Measurements from ENCODE around the gene CACNA2D3.

DNA sequence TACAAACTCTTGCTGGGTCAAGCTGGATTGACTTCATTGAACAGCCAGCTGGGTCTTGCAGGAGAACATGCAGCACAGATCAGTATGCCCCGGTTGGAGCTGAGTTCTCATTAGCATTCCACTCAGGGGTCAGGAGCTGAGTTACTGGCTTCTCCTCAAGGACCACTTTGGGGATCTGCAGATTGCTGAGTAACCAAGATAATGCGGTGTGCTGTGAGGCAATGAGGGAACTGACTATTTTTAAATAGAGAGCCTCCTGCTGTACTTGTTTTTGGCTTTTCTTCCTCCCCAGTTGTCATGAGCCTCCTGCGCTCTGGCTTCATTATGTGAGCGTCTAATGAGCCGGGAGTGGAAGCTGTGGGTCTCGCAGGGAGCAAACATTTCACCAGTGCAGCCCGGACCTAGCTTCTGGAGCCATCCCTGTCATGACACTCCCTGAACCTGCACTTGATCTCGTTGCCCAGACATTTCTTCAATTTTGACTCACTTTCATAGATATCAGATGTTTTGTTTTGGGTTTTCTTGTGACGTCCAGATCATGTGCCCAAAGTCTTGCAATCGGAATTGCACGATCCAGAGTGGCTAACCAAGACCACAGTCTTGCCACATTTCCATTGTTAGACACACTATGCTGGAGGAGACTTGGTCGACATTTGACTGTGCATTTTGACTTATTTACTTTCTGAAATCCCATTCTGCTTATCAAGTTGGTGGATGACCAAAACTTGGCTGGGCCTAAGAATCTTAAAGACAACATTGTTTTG is 478.3 kb downstream of the CACNA2D3 start:
- TF ChIP-seq, protein P1, sequence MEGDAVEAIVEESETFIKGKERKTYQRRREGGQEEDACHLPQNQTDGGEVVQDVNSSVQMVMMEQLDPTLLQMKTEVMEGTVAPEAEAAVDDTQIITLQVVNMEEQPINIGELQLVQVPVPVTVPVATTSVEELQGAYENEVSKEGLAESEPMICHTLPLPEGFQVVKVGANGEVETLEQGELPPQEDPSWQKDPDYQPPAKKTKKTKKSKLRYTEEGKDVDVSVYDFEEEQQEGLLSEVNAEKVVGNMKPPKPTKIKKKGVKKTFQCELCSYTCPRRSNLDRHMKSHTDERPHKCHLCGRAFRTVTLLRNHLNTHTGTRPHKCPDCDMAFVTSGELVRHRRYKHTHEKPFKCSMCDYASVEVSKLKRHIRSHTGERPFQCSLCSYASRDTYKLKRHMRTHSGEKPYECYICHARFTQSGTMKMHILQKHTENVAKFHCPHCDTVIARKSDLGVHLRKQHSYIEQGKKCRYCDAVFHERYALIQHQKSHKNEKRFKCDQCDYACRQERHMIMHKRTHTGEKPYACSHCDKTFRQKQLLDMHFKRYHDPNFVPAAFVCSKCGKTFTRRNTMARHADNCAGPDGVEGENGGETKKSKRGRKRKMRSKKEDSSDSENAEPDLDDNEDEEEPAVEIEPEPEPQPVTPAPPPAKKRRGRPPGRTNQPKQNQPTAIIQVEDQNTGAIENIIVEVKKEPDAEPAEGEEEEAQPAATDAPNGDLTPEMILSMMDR (IDR thresholded peaks at IDR 0.05): no peak
- no peak for TF ChIP-seq POLR2A (IDR thresholded peaks at IDR 0.05)
